HG02610 (cell line): Measurements from ENCODE around the gene ATG16L2.
"Not testable (repeated sequence)": the region's sequence is repeated elsewhere in the genome, so short reads cannot be mapped to it uniquely, and the experiment has no call there.

Experiments
- ATAC-seq: cut with Tn5 transposase; IDR thresholded peaks from one replicate; pipeline ENCODE4 v1.9.1; 2021; ENCODE audit warnings: mild to moderate bottlenecking, moderate library complexity; ENCODE audit not compliant: unreplicated experiment

Gene ATG16L2

DNA sequence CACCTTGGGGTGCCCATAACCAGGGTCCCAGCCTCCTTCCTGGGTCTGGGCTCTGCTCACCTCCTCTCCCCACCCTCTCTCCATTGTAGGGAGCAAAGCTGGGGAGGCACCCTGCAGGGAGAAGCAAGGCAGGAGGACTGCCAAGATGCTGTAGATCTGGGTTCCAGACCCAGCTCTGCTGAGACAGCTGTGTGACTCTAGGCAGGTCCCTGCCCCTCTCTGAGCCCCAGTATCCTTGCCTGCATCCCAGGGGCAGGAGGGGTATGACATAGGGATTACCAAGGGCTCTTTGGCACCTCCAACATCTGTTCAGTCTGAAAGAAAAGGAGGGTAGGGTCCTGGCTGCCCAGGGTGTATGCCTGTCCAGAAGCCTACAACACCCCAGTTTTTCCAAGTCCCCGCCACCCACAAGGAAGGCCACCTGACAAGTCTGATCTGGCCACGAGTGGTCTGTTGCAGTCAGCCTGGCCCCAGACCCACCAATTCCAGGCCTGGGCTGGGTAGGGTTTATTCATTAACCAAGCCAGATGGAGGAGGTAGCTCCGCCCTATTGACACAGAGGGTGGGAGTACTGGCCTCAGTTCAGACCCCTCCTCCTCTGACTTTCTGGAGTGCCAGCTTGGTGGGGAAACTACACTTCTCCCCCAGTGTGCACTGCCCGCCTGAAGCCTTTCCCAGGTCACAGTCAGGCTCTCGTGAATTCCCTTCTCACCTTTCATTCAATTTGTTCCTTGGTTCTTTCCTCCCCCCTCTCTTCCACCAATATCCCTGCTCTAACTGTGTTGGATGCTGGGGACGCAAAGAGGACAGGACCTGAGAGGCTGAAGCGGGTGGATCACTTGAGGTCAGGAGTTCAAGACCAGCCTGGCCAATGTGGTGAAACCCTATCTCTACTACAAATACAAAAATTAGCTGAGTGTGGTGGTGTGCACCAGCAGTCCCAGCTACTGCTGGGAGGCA, 35.4 kb upstream of the ATG16L2 start:
- no peak for ATAC-seq

DNA sequence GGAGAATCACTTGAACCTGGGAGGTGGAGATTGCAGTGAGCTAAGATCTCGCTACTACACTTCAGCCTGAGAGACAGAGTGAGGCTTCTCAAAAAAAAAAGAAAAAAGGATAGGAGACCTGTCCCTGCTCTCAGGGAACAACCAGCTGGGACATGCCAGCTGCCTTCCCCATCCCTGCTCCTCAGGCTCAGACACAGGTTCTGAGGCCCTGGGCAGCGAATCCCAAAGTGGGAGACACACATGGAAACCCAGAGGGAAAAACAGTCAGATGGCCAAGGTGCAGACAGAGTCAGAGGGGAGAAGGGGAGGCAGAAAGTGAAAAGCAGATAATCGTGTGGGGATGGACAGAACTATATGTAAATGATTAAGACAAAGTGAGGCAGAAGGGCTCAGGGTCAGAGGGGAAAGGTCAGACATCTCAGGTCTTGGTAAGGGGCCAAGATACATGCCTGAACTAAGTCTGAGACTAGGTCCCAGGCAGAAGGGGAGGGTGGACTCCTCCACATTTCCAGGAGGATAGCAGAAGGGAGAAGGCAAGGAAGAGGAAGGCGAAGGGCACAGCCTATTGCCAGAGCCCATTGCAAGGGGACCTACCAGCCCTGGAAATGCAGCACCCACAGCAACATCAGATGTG, 34.6 kb upstream of the ATG16L2 start:
- no peak for ATAC-seq

DNA sequence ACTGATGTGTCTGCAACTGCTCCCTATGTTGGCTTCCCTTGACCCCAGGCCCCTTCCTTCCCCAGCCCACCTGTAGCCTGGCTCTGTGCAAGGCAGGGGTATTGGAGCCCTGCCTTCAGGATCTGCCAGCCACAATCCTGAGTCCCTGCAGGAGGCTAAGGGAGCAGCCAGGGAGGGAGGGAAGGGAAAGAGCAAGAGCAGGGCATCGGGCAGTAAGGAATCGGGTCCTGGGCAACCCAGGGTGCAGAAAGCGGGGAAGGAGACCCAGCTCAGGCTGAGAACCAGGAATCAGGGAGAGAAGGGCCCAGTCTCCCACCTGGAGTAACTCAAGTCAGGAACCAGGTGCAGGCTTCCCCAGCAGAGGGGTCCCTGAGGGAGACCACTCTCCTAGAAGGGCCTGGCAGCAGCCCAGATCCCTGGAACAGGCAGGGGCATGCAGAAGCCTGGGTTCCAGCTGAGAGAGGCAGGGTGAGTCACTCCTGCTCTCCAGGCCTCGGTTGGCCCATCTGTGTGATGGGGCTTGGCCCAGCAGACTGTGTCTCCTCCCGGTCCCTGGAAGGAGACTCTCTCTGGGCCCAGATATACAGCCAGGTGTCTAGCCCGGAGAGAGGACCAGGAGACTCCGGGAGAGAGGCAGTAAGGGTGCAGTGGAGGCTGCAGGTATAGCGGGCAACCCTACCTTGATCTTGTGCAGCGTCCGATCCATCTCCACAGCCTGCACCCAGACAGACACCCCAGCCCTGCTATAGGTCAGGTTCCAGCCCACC, 33.7 kb upstream of the ATG16L2 start:
- ATAC-seq, result no peak

DNA sequence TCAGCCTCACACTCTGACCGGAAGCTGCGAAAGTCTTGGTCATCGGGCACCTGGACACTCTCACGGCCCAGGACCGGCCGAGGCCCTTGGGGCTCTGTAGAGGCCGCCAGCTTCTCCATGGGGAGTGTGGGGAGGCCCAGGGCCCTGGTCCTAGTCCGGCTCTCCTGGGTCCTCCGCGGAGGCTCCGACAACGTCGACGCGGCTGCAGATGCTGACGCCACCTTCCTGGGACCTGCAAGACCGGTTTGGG, 33.2 kb upstream of the ATG16L2 start:
- ATAC-seq, result no peak

DNA sequence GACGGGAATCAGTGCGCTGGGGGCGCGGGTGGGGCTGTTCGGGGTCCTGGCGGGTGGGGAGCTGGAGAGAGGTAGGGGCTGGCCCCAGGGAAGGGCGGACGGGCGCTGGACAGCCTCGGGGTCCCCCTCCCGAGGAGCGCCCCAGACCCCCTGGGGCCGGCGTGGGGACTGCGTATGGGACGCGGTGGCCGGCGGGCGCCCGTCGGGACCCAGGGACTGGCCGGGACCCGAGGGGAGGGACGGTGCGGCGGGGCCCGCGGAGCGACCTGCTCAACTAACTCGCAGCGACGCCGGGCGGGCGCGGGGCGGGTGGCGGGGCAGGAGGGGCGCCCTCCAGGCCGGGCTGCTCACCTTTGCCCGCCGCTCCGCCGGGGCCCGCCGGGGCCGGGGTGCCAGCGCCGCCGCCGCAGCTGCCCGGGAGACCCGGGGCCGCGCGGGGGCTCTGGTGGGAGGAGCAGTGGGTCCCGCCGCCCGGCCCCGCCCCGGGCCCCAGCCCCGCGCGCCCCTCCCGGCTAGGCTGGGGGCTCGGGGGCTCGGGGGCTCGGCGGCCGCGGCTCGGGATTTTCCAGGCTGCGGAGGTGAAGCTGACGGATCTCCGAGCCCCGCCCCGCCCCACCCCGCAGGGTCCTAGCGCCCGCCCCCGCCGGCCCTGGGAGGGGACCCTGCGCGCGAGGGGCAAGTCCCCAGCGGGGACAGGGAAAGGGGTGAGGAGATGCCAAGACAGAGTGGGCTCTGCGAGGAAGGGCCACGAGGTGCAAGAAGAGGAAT, 32.7 kb upstream of the ATG16L2 start:
- no peak for ATAC-seq

DNA sequence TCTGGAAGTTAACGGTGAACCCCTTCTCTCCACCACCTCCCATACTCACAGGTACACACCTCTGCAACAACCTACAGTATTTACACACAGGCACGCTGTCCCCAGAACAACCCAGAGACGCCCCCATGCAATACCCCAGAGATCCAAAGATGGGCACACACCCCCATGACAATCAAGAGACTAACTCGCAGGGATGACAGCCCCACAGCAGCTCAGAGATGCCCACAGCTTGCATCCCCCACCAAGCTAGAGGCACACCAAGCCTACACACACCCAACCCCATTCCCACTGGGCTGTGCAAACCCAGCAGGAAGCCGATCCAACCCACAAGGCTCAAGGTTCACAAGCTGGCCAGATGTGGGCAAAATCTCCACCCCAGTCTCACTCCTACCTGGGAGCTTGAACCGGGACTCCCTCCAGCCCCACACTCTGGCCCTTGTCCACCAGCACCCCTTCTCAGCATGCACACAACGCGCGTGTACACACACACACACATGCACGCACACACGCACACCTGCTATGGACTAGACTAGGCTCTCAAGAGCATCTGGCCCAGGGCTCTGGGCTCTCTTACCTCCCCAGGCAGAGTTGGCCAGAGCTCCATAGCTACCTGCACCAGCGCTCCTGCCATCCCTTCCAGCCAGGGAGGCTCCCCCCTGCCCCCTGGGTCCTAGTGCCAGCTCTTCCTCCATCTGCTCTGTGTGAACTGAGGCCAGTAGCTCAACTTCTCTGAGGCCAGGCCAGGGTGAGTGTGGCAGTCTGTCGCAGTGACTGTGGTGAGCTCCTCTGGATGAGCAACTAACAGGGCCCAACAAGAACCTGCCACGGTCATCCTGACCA, 31.9 kb upstream of the ATG16L2 start:
- ATAC-seq, result no peak

DNA sequence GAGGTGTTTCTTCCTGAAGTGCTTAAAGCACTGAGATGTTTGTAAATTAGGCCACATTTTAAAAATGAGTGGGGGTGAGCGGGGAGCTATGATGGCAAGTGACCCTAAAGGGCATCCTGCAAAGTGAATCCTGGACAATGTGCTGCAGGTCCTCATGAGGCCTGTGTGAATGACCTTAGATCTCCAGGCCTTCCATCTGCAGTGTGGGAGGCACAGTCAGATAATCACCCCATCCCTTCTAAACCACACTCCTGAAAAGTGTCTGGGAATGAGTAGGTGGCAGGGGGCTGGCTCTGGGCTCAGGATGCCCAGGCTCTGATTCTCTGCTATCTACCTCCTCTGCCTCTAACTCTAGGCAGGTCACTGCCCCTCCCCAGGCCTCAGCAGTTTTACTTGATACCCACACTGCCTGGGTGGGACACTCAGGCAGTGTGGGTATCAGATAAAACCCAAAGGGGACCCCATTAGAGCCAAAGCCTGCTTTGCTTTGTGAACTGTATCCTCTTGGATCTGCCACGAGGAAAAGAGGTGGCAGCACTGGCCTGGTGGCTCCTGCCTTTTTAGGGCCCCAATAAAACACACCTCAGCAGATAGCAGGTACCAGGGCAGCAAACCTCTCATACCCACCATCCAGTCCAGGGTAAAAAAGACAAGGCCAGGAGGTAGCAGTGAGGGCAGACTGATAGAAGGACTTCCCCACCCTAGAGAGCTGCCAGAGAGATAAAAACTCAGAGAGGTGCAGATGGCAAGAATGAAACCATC, 30.9 kb upstream of the ATG16L2 start:
- no peak for ATAC-seq

DNA sequence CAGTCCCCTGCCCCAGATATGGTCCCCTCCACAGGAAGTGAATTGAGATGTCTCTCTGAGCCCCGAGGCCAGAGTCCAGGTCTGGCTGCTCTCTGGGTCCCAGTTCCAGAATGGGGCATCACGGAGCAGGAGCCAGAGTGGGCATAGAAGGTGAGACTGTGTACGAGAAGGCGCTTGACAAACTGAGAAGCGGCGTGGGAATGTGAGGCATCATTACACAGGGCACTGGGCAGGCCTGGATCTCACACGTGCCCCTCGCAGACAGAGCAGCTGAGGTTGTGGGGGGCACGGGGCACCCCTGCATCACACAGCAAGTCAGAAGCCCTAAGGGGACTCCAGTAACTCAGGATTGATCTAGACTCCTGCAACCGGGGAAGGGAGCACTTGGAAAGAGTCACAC, 29.5 kb upstream of the ATG16L2 start:
- no peak for ATAC-seq

DNA sequence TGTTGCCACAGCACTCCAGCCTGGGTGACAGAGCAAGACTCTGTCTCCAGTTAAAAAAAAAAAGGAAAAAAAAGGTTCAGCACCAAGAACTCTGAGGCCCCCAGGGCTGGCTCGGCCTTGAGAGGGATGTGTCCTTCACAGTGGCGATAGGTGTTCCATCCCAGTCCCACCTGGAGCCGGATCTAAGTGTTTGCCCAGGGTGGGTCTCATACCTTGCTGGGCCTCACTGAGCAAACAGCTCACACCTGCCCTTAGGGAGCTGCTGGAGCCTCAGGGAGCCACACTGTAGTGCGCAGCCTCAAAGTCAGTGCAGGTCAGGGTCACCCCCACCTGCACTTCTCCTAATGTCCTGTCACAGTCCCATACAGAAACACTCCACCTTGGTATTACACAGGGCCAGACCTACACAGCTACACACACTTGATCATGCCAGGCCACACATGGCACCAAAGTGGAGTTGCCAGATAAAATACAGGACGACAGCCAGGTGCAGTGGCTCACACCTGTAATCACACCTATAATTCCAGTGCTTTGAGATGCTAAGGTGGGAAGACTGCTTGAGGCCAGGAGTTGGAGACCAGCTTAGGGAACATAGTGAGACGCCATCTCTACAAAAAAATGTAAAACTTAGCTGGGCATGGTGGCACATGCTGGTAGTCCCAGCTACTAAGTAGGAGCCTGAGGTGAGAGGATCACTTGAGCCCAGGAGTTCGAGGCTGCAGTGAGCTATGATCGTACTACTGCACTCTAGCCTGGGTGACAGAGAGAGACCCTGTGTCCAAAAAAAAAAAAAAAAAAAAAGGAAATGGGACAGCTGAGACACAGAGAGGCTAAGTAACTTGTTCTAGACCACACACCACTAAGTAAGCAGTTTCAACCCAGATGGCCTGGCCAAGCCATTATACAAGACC, 27.7 kb upstream of the ATG16L2 start:
- ATAC-seq, result no peak

DNA sequence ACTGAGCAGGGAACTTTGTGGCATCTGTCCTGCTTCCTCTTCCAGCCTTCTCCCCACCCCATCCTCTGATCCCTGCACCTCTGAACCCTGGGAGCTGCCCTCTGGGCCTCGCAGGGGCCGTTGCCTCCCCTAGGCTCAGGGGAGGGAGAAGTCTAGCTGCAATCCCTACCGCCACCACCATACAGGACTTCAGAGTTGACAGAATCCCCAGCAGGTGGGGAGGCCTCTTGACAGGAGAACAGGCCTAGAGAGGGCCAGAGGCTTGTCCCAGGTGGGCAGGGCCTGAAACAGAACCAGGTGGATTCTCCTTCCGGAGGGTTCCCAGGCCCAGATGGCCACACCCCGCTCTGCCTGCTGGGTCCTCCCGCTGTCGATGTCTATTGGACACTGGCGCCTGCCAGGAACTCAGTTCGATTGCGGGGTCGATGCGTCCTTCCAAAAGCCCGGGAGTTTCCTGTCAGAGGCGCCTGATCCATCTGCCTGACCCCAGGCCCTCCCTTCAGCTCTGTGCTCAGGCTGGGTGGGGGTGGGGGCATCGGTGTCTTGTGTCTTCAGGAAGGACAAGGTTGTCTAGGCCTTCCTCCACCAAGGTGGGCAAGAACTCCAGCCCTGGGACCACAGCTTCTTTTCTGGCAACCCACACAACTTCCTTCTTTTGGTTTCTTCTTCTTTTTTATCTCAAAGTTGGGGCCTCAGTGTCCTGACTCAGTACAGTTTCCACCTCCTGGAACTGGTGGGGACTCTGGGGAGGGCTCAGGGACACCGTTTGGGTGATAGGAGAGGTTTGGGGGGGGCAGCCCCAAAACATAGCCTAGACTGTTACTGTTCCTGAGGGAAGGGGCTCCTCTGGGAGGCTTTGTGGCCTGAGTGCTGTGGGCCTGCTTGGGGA, 26.8 kb upstream of the ATG16L2 start:
- no peak for ATAC-seq

DNA sequence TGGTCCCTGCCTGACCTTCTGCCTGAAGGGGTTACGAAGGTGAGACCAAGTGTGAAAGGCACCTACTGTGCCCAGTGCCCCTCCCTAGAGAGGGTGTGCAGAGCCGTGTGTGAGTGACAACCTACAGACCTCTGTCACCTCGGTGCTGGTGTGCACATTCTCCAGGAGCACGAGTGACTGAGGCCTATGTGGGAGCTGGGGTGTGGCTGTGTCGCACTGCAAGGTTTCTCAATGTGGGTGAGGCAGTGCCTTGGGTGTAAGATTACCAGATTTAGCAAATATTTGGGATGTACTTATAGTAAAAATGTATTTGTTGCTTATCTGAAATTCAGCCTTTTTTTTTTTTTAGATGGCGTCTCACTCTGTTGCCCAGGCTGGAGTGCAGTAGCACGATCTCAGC, 26.0 kb upstream of the ATG16L2 start:
- no peak for ATAC-seq

DNA sequence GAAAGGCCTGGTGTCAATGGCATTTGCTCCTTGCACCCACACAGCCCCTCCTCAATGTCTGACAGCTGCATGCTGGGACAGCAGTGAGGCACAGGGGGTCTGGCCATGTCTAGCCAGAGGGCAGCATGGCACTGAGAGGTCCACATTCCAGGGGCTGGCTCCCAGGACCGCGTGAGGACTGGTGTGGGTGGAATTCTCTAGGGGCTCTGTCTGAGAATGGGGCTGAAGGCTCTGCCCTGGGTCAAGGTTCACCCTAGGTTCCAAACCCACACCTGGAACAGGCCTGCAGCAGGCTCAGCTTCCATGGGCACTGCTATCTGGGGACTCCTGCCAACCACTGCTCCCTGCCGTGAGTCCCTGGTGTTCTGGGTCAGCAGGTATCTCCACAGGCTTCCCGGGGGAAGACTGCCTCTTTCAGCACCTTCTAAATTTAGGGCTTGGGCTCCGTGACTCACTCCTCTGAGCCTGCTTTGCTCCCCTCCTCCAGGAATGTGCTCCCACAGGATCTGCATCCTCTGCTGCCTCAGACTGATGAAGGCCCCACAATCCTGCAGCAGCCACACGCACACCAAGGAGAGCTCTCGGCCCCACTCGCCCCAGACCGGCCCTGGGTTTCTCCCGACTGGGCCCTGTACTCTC, 24.6 kb upstream of the ATG16L2 start:
- ATAC-seq, result no peak

DNA sequence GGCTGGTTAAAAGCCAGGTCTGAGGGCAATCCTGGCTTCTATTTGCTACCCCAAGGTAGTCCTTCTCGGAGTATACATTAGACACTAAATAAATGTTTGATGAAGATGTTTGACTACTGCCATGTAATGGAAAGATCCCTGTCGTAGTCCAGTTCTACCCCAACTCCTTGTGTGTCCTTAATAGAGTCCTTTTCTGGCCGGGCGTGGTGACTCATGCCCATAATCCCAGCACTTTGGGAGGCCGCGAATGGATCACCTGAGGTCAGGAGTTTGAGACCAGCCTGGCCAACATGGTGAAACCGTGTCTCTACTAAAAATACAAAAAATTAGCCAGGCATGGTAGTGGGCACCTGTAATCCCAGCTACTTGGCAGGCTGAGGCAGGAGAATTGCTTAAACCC, 23.0 kb upstream of the ATG16L2 start:
- not testable (repeated sequence) for ATAC-seq

DNA sequence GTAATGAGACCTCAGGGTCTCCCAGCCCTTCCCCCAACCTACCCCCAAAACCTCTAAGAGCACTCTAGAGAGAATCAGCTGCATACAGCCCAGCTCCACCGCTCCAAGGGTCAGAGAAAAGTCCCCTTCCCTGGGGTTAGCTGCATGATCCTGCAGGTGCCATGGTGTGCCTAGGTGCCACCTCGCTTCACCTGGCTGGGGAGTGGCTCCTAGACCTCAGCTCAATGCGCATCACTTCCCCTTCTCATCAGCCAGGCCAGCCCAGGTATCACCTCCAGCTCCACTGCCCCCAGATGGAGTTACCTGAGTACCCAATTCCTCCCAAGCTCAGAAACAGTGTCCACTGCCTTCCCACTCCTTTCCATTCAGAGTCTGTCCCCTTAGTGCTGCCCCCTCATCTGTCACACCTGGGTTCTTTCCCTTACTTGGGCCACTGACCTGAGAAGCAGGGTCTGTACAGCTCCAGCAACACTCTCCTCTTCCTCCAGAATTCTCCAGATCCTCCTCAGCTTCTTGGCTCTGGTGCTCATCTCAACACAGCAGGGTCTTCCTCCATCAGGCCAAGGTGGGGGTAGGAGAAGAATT, 21.7 kb upstream of the ATG16L2 start:
- no peak for ATAC-seq

DNA sequence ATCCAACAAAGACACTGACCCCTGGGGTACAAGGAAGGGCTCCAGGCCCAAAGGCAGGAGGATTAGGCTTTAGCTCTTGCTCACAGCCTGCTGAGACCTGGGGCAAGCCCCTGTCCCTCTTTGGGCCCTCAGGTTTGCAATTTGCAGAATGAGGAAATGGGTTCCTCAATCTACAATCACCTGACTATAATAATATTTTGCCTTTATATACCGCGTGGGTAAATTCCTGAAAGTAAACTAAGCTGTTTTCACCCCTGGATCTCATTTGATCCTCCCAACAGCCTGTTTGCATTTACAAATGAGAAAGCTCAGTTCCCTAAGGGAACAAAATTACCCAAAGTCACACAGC, 21.2 kb upstream of the ATG16L2 start:
- no peak for ATAC-seq

DNA sequence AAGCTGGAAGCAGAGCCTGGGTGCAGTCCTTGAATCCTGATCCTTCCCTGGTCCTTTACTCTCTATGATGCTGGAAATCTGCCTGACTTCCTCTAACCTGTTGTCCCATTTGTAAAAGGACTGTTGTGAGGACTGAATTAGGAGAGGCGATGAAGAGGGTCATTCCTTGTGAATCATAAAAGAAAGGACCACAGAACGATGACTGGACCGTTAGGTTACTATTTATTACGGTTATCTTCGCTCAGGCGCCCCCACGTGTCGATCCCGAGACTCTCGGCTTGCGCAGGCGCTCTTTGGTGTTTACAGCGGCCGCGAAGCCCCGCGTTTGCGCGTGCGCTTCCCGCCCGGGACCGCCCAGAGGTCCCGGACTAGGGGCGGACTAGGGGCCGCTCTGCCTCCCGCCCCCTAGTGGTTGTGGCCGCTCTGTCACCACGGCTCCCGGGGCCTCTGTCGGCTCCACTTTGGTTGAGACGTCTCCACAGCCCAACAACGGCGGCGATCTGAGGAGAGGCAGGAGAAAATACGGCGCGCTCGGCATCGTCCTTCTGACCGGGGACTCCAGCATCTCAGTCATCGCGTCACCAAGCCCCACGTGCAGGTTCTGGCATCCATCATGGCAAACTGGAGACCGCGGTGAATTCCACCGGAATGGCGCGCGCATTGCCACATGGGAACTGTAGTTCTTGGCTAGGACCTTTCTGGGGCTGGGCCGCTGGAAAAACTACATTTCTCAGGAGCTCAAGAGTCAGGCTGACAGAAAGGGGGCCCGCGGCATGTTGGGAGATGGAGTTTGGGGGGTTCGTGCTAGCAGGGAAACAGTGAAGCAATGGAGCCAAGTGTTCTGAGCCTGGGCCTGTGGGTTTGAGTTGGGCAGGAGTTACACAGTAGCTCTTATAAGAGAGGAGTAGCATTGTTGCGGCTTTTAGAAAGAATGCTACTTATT, 20.5 kb upstream of the ATG16L2 start, which contains the start of gene STARD10:
Gene STARD10 (minus strand): TSS at position 623 of the 943 bp plus-strand sequence. CDS start 12,866 bp downstream, outside the sequence.
- peak; percentile 91 for ATAC-seq
